ENCODE data around the gene C1QTNF9.
A peak's percentile ranks its signal among the peaks of the same experiment; 100 is the strongest.

The C1QTNF9 gene

DNA sequence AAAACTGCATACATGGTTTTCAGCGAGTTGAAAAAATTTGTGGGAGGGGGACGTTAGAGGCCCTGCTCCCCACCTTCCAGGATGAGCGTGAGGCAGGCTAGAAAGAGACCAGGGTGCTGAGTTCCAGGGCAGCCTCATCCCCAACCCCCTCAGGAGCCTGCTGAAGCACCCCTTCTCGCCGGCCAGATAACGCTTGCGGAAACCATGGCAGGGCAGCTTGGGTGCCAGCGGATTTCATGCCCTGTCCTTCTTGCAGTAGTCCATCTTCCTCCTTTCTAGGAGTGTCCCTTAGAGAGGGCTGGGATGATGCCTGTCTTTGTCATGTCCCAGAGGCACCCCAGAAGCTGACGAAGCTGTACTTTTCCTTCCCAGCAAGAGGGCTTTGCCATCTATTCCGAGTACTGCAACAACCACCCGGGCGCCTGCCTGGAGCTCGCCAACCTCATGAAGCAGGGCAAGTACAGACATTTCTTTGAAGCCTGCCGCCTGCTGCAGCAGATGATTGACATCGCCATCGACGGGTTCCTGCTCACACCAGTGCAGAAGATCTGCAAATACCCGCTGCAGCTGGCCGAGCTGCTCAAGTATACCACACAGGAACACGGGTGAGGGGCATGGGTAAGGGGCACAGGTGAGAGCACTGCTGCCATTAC, 19.0 kb upstream of the C1QTNF9 start:
- TF ChIP-seq, protein P1, sequence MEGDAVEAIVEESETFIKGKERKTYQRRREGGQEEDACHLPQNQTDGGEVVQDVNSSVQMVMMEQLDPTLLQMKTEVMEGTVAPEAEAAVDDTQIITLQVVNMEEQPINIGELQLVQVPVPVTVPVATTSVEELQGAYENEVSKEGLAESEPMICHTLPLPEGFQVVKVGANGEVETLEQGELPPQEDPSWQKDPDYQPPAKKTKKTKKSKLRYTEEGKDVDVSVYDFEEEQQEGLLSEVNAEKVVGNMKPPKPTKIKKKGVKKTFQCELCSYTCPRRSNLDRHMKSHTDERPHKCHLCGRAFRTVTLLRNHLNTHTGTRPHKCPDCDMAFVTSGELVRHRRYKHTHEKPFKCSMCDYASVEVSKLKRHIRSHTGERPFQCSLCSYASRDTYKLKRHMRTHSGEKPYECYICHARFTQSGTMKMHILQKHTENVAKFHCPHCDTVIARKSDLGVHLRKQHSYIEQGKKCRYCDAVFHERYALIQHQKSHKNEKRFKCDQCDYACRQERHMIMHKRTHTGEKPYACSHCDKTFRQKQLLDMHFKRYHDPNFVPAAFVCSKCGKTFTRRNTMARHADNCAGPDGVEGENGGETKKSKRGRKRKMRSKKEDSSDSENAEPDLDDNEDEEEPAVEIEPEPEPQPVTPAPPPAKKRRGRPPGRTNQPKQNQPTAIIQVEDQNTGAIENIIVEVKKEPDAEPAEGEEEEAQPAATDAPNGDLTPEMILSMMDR (conservative IDR thresholded peaks at IDR 0.05; ENCODE audit: low read depth, low read length) = no peak
- DNase-seq (ENCODE audit: low read depth) = no peak
- H3K4me3 ChIP-seq (ENCODE audit: low read depth, low read length) = no peak overlapping the region

DNA sequence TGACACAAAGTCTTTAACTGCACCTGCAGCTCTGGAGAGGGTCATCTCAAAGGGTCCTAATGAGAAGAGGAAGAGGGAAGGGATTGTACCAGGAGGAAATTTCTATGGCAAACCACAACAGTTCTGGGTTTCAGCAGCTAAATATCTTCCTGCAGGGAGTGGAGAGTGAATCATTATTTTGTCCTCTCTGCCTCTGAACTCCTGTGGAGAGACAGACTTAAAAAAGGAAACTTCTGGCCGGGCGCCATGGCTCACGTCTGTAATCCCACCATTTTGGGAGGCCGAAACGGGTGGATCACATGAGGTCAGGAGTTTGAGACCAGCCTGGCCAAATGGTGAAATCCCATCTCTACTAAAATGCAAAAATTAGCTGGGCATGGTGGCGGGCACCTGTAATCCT, 16.9 kb upstream of the C1QTNF9 start:
- peak; percentile 83 for DNase-seq (ENCODE audit: low read depth)
- H3K4me3 ChIP-seq (ENCODE audit: low read depth, low read length) = no peak overlapping the region
- TF ChIP-seq, protein P1 (conservative IDR thresholded peaks at IDR 0.05; ENCODE audit: low read depth, low read length) = no peak

DNA sequence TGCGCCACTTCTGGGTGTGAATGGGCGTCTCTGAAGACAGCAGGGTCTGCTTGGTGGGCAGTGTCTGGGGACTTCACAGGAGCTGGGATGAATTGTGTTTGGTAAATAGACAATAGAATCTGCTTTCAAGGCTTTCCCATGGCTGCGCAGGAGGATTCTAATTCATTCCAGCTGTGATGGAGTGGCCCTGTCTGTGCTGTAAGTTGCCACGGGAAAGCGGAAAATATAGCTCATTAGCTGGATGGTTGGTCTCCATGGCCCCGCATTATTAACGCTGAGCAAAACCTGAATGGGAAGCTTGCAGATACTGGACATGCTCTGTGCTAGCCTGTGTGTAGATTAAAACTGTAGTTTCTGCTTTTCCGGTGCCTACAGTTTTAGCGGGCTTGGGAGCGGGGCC, 15.6 kb upstream of the C1QTNF9 start:
- no peak overlapping the region for H3K4me3 ChIP-seq (ENCODE audit: low read depth, low read length)
- TF ChIP-seq, protein P1 (conservative IDR thresholded peaks at IDR 0.05; ENCODE audit: low read depth, low read length) = no peak

DNA sequence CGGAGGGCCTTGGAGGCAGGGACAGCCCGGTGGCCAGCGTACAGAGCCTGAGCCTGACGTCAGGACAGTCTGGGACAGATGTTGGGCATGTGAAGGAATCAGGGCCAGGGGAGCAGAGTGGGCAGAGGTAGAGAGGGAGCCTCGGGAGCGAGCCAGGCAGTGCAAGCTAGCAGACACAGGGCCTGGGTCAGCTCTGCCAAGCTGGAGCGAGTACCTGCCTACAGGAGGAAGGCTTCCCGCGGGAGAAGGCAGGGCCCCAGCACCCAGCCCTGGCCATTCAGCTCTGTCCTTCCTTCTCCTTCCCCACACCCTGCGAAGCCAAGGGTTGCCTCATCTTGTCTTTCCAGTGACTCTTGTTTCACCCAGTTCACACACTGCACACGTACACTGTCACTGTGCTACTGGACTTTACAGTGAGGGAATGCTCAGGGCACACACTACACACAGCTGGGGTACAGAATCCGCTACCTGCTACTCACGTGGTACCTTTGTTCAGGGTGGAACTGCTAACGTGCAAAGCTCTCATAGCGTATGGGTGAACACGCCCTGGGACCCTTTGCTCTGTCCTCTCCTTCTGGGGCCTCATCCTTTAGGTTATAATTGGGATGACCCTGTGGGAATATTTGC, 9.8 kb upstream of the C1QTNF9 start:
- TF ChIP-seq, protein P1 (conservative IDR thresholded peaks at IDR 0.05; ENCODE audit: low read depth, low read length) = no peak
- H3K4me3 ChIP-seq (ENCODE audit: low read depth, low read length) = no peak overlapping the region
- no peak for DNase-seq (ENCODE audit: low read depth)

More for the DNA sequence above, 15.6 kb upstream of the C1QTNF9 start:
- DNase-seq (ENCODE audit: low read depth) = no peak

DNA sequence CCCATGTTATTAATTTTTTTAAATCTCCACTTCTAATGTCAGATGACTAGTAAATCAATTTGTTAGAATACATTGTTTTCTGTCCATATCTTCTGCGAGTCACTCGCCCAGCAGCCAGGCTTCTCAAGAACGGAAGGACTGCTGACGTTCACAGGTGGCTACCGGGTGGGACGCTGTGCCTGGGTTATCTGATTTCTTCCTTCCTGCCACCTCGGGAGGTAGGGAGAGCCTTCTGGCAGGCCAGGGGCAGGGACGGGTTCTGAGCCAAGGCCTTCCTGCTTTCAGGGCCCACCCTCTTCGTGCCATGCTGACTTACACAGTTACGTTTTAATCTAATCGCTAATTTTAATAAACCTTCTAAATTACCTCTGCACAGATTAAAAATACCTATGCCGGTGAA, 7.9 kb upstream of the C1QTNF9 start:
- TF ChIP-seq, protein P1 (conservative IDR thresholded peaks at IDR 0.05; ENCODE audit: low read depth, low read length) = no peak
- DNase-seq (ENCODE audit: low read depth) = no peak
- no peak overlapping the region for H3K4me3 ChIP-seq (ENCODE audit: low read depth, low read length)

DNA sequence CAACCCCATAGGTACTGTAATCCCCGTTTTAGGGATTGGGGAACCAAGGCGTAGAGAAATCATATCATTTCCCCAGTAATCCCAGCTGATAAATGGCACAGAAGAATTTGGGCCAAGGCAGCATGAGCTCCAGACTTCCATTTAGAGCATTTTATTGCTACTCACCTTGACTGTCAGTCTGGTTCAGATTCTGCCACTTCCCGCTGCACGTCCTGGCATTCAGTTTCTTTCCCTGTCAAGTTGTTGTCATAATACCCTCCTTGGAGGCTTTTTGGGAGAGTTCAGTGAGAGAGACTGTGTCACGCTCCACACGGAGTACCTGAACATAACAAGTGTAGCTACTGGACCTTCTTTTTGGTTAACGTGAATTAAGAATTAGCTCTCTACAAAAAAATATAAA, 7.5 kb upstream of the C1QTNF9 start:
- TF ChIP-seq, protein P1 (conservative IDR thresholded peaks at IDR 0.05; ENCODE audit: low read depth, low read length) = no peak
- DNase-seq (ENCODE audit: low read depth) = no peak
- no peak overlapping the region for H3K4me3 ChIP-seq (ENCODE audit: low read depth, low read length)

DNA sequence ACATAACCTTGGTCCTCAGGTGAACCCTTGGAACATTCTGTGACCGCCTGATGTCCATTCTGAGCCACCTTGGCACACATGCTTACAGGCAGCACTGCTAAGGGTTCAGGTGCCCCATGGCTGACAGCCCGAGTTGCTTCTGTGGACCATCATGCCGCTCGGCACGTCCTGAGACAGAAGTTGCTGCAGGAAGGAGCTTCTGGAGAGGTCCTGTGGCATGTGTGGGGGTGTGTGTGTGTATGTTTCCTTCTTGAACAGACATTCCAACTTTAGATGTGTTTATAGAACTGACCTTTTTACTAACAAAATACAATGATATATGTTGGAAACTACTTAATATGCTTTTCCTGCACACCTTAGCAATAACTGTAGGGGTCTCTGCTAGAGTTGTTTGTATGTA, 4.8 kb upstream of the C1QTNF9 start:
- TF ChIP-seq, protein P1 (conservative IDR thresholded peaks at IDR 0.05; ENCODE audit: low read depth, low read length) = no peak
- no peak overlapping the region for H3K4me3 ChIP-seq (ENCODE audit: low read depth, low read length)
- no peak for DNase-seq (ENCODE audit: low read depth)

Measured in choroid plexus epithelial cell (primary cell).